PC-3 (cell line): ENCODE results near the gene ARHGAP26. TPM values are rescaled to one million over a fixed set of nuclear protein-coding genes. Genes with fewer than 3 reads are reported as not detected.

Experiments used
- ATAC-seq: fragments of 200-7000 bp; cut with Tn5 transposase; 2 replicates; pipeline ENCODE4 v1.9.1; 2020; ENCODE audit warnings: mild to moderate bottlenecking, moderate library complexity
- BruUV-seq: library from RNA; stranded (reverse); fragments of 400-500 nt; replicated peaks from 2 replicates; lab custom pipeline; 2021; lab: Mats Ljungman, UMichigan
- CTCF ChIA-PET: fragments of 300-600 bp; sonication (Branson Sonifier 250); formaldehyde crosslinking; loops from one replicate; lab custom pipeline; 2022; ENCODE audit warnings: antibody characterized with exemption; lab: Charles Lee
- POLR2A ChIA-PET: fragments of 300-600 bp; sonication (Branson Sonifier 250); formaldehyde crosslinking; loops from one replicate; lab custom pipeline; 2022; ENCODE audit warnings: antibody characterized with exemption; ENCODE audit not compliant: unreplicated experiment; lab: Charles Lee
- DNase-seq: peaks from one replicate; pipeline ENCODE4 v3.0.0-alpha.2; 2015
- H2AFZ ChIP-seq: fragments of 300-600 bp; sonication (generic); 2 replicates; pipeline ENCODE4 v1.6.0; 2016; ENCODE audit warnings: antibody characterized with exemption, low read length
- H3F3A ChIP-seq: fragments of 300-600 bp; sonication (generic); one replicate; pipeline ENCODE4 v1.6.0; 2017; ENCODE audit warnings: antibody characterized with exemption, low read length, control low read depth, mild to moderate bottlenecking; ENCODE audit not compliant: unreplicated experiment
- H3K27ac ChIP-seq: fragments of 300-600 bp; sonication (generic); 2 replicates; pipeline ENCODE4 v1.5.1; 2016; ENCODE audit warnings: mild to moderate bottlenecking, low read length
- H3K27me3 ChIP-seq: fragments of 300-600 bp; sonication (generic); 2 replicates; pipeline ENCODE4 v1.6.1; 2016; ENCODE audit warnings: low read length, mixed read lengths
- H3K36me3 ChIP-seq: fragments of 300-600 bp; sonication (generic); 2 replicates; pipeline ENCODE4 v1.6.1; 2016; ENCODE audit warnings: low read depth, mixed run types, low read length, mixed read lengths
- H3K4me1 ChIP-seq: fragments of 300-600 bp; sonication (generic); 2 replicates; pipeline ENCODE4 v1.5.1; 2016; ENCODE audit warnings: low read length; ENCODE audit not compliant: insufficient read depth
- H3K4me2 ChIP-seq: fragments of 300-600 bp; sonication (generic); 2 replicates; pipeline ENCODE4 v1.6.0; 2016; ENCODE audit warnings: low read length
- H3K4me3 ChIP-seq: fragments of 300-600 bp; sonication (generic); 2 replicates; pipeline ENCODE4 v1.5.1; 2016; ENCODE audit warnings: mild to moderate bottlenecking, low read length, mixed read lengths
- H3K79me2 ChIP-seq: fragments of 300-600 bp; sonication (generic); 2 replicates; pipeline ENCODE4 v1.6.1; 2017; ENCODE audit warnings: low read length, mixed read lengths
- H3K9ac ChIP-seq: fragments of 300-600 bp; sonication (generic); 2 replicates; pipeline ENCODE4 v1.6.0; 2016; ENCODE audit warnings: mild to moderate bottlenecking, low read length
- H3K9me2 ChIP-seq: fragments of 300-600 bp; sonication (generic); replicated peaks from 2 replicates; pipeline ENCODE4 v1.6.1; 2016; ENCODE audit warnings: mixed run types, low read length, mixed read lengths
- H3K9me3 ChIP-seq: fragments of 300-600 bp; sonication (generic); 2 replicates; pipeline ENCODE4 v1.6.1; 2016; ENCODE audit warnings: low read length, mixed read lengths
- H4K20me1 ChIP-seq: fragments of 300-600 bp; sonication (generic); 2 replicates; pipeline ENCODE4 v1.6.1; 2016; ENCODE audit warnings: low read length, mixed read lengths
- CTCF ChIP-seq: fragments of 300-600 bp; sonication (generic); conservative IDR thresholded peaks from 2 replicates; pipeline ENCODE4 v1.5.1; 2017; ENCODE audit warnings: antibody characterized with exemption, low read depth, mild to moderate bottlenecking, low read length
- EZH2 ChIP-seq: fragments of 300-600 bp; sonication (generic); IDR thresholded peaks from one replicate; pipeline ENCODE4 v1.6.1; 2017; ENCODE audit warnings: antibody characterized with exemption, mild to moderate bottlenecking, low read length; ENCODE audit not compliant: unreplicated experiment
- EZH2phosphoT487 ChIP-seq: fragments of 300-600 bp; sonication (generic); IDR thresholded peaks from 2 replicates; pipeline ENCODE4 v1.6.1; 2018; ENCODE audit warnings: mild to moderate bottlenecking, antibody characterized with exemption, low read length, borderline replicate concordance
- intact Hi-C: fragments of 100-400 bp; cut with micrococcal nuclease; formaldehyde crosslinking; loops from 2 replicates; pipeline ENCODE4 v1.9.0; 2023
- total RNA-seq: library from RNA; depleted of rRNA; stranded (reverse); fragments of >200 nt; gene quantifications from 2 replicates; pipeline ENCODE4 v1.2.3, GENCODE V29; 2014

ARHGAP26 gene
- total RNA-seq, 1 experiment from 2014 or later = 11.7 TPM

- H3K9me3 ChIP-seq = no peaks in the 10 kb centered on the region
- intact Hi-C loops = no loop called here
- no peaks in the 10 kb centered on the region for H4K20me1 ChIP-seq
- BruUV-seq = no TSS peak
- CTCF ChIA-PET = no interaction called here
- no peaks in the 10 kb centered on the region for H3K27me3 ChIP-seq
- ATAC-seq = no peak
- no peak for DNase-seq
- no peak overlapping the region for H3K27ac ChIP-seq
- POLR2A ChIA-PET = no interaction called here
- no peak overlapping the region for H2AFZ ChIP-seq
- no peaks in the 10 kb centered on the region for H3K36me3 ChIP-seq
- no peak overlapping the region for H3K4me3 ChIP-seq
- H3K4me2 ChIP-seq = no peak overlapping the region
- H3K9ac ChIP-seq = no peak overlapping the region
- H3F3A ChIP-seq = no peaks in the 10 kb centered on the region
- peaks cover 29% of the 10 kb centered on the region for H3K4me1 ChIP-seq
- TF ChIP-seq EZH2 (no peak), CTCF (no peak), EZH2phosphoT487 (no peak)
- peaks cover 20% of the 10 kb centered on the region for H3K79me2 ChIP-seq
- H3K9me2 ChIP-seq = no peaks in the 10 kb centered on the region
These were observed 43.0 kb downstream of the ARHGAP26 start for GRCh38 chr5:142813220-142813619.

GRCh38 chr5:142814122-142814521, 43.9 kb downstream of the ARHGAP26 start:
- Histone ChIP-seq H3K9ac (no peak overlapping the region), H3K36me3 (no peaks in the 10 kb centered on the region), H4K20me1 (no peaks in the 10 kb centered on the region), H3K9me3 (no peaks in the 10 kb centered on the region), H3K79me2 (peaks cover 29% of the 10 kb centered on the region), H3K27ac (no peak overlapping the region), H2AFZ (no peak overlapping the region), H3K27me3 (no peaks in the 10 kb centered on the region), H3K4me1 (peaks cover 38% of the 10 kb centered on the region), H3K4me3 (no peak overlapping the region), H3K4me2 (no peak overlapping the region), H3K9me2 (no peaks in the 10 kb centered on the region), H3F3A (no peaks in the 10 kb centered on the region)
- no peak for TF ChIP-seq EZH2phosphoT487
- ATAC-seq (no peak), DNase-seq (no peak)
- CTCF ChIA-PET = no interaction called here
- no TSS peak for BruUV-seq
- intact Hi-C loops = no loop called here
- POLR2A ChIA-PET = no interaction called here

GRCh38 chr5:142815469-142815868, 45.3 kb downstream of the ARHGAP26 start:
- no peak overlapping the region for H3K9ac ChIP-seq
- H3K4me3 ChIP-seq = no peak overlapping the region
- no peaks in the 10 kb centered on the region for H3K36me3 ChIP-seq
- DNase-seq = no peak
- H3K4me2 ChIP-seq = no peak overlapping the region
- H3K79me2 ChIP-seq = peaks cover 34% of the 10 kb centered on the region
- intact Hi-C loops = no loop called here
- CTCF ChIA-PET = no interaction called here
- ATAC-seq = no peak
- H3K9me3 ChIP-seq = no peaks in the 10 kb centered on the region
- TF ChIP-seq EZH2phosphoT487 = no peak
- no peak for TF ChIP-seq CTCF
- no peak for TF ChIP-seq EZH2
- no peaks in the 10 kb centered on the region for H3K27me3 ChIP-seq
- H2AFZ ChIP-seq = no peak overlapping the region
- peaks cover 52% of the 10 kb centered on the region for H3K4me1 ChIP-seq
- no peaks in the 10 kb centered on the region for H3K9me2 ChIP-seq
- POLR2A ChIA-PET = no interaction called here
- no peaks in the 10 kb centered on the region for H3F3A ChIP-seq
- no peak overlapping the region for H3K27ac ChIP-seq
- no peaks in the 10 kb centered on the region for H4K20me1 ChIP-seq
- no TSS peak for BruUV-seq
